Measurements from ENCODE around the gene SLC25A23. TPM values are rescaled to one million over a fixed set of nuclear protein-coding genes. Genes with fewer than 3 reads are reported as not detected.

SLC25A23 gene
- total and polyA plus RNA-seq, 10 of the 15 experiments (the other 5 are each of a cell fraction or from before 2014, with no cell fraction given) = 10.2 to 85.8 (median 50.0) TPM

GRCh38 chr19:6413291-6413690 is 46.3 kb downstream of the SLC25A23 start:
- CTCF ChIA-PET = interaction anchor here (0.6 kb wide), 1 partner anchor 113 kb away, joined by 3 read pairs; no protein-coding TSS in a partner anchor

More at GRCh38 chr19:6413291-6413690, 46.3 kb downstream of the SLC25A23 start:
- Histone ChIP-seq H3K27ac (ENCODE audit: control insufficient read depth, insufficient read depth) (no peak overlapping the region), H3K4me3 (no peak overlapping the region), H3K9me3 (replicated peaks; ENCODE audit: control insufficient read depth, insufficient read depth, low read length) (no peaks in the 10 kb centered on the region), H3K36me3 (ENCODE audit: control insufficient read depth in 2 of 2, insufficient read depth in 2 of 2, low read length in 1 of 2) (peaks cover 9 to 32% of the 10 kb centered on the region in 2 experiments; a peak in 3 of 4 replicates), H3K4me2 (ENCODE audit: control insufficient read depth, insufficient read depth) (no peak overlapping the region), H3K27me3 (replicated peaks in 1 of 2; ENCODE audit: control insufficient read depth in 2 of 2, insufficient read depth in 2 of 2, low read length in 1 of 2) (no peaks in the 10 kb centered on the region), H2AFZ (ENCODE audit: control insufficient read depth, low read depth, low read length) (no peak overlapping the region), H3K79me2 (ENCODE audit: control insufficient read depth, insufficient read depth, low read length) (no peaks in the 10 kb centered on the region), H3K9ac (ENCODE audit: control insufficient read depth, insufficient read depth, low read length) (no peak overlapping the region), H3K4me1 (ENCODE audit: control insufficient read depth, insufficient read depth, low read length) (no peaks in the 10 kb centered on the region), H4K20me1 (ENCODE audit: control insufficient read depth, insufficient read depth) (no peaks in the 10 kb centered on the region)
- in situ Hi-C loops (cut with MboI) = no loop called here
- 72% methylated on average over 10 of the region's 10 CpGs for WGBS (ENCODE audit: insufficient coverage, insufficient replicate concordance, low lambda C conversion rate, missing lambda C conversion rate)
- ATAC-seq = no peak
- DNase-seq (ENCODE audit: low read depth, low spot score) = no peak
- TF ChIP-seq TCF3 (IDR thresholded peaks at IDR 0.05; ENCODE audit: borderline replicate concordance, insufficient read depth, low read depth, low read length) (no peak), EP300 (IDR thresholded peaks at IDR 0.05; ENCODE audit: borderline replicate concordance in 1 of 2, control insufficient read depth in 1 of 2, low read depth in 2 of 2, low read length in 2 of 2) (no peak), ATF7 (IDR thresholded peaks at IDR 0.05; ENCODE audit: low read depth) (no peak), STAT1 (conservative IDR thresholded peaks at IDR 0.05) (no peak), REST (IDR thresholded peaks at IDR 0.05; ENCODE audit: low read depth, low read length) (no peak), ZNF24 (IDR thresholded peaks at IDR 0.05) (no peak), ZBTB33 (IDR thresholded peaks at IDR 0.05) (no peak), RBBP5 (conservative IDR thresholded peaks at IDR 0.05) (no peak), FOXK2 (IDR thresholded peaks at IDR 0.05) (no peak), CBFB (IDR thresholded peaks at IDR 0.05; ENCODE audit: low read depth) (no peak)
- SMC1A ChIA-PET (ENCODE audit: uncharacterized antibody, unreplicated experiment) = no interaction called here
- no peak for FAIRE-seq
- intact Hi-C loops (cut with micrococcal nuclease; ENCODE audit: unreplicated experiment) = no loop called here
- no TSS peak for BruUV-seq (replicated peaks)
- POLR2A ChIA-PET = no interaction called here
- RAD21 ChIA-PET (ENCODE audit: unreplicated experiment) = no interaction called here
